Embryonic facial prominence (tissue), 1 donor: Measurements from ENCODE around the gene ZNF513.
A peak's percentile ranks its signal among the peaks of the same experiment; 100 is the strongest.

Experiments used
- DNase-seq: peaks from one replicate; pipeline ENCODE4 v3.0.0-alpha.2; 2016; ENCODE audit errors: extremely low spot score

ZNF513 gene

GRCh38 chr2:27390822-27391679 is 10.5 kb upstream of the ZNF513 start:
- no peak for DNase-seq

GRCh38 chr2:27381577-27382181 is 1.1 kb upstream of the ZNF513 start:
- DNase-seq, result no peak

DNA sequence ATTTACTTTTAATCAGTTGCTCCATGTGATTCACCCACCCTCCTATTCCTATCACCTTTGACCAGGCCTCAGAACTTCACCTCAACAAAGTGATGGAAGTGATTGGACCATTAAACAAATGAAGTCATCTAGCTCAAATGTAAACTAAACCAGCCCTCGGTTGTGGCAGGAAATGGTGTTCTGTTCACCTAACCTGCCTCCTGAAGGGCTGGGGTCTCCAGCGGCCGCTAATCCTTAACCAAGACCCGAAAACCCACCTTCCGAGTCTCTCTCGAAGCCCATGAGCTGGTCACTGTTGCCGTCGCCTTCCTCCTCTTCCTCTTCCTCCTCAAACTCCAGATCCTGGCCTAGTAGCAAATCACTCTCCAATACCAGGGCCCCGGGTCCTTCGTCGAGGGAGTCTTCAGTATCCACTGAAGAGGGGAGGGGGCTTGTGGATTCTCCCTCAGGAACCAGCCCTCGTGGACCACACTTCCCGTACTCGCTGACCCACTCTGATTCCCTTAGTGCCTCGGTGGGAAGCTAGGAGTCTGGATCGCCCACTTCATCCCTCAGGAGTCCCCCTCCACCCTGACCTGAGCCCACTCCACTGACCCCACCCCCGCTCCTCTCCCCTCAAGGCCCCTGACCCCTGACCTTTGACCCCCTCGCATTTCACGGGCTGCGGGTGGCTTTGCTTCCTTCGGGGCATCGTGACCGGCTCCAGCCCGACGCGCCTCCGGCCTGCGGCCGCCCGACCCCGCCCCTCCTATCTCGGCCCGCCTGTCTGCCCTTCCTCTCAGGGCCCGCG is 503 bp downstream of the ZNF513 start:
- no peak for DNase-seq

DNA sequence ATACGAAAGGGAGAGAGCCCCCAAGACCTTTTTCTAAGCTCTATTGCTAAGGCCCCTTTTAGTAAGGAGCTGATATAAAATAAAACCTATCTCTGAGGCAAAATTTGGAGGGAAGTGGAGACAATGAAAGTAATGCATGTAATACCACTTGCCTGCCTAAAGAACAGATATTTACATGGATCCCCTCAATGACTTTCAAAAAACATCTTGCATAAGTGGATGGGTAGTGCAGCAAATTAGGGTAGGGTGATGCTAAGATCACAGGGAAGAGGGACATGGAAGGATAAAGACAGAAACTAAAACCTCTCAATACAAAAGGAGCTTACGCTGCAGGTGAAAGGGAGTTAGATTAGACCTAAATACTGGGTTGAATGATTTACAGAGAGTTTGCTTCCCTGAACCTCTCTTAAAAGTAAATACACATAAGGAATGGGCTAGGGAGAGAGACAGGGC is 1.1 kb downstream of the ZNF513 start:
- DNase-seq, result no peak

DNA sequence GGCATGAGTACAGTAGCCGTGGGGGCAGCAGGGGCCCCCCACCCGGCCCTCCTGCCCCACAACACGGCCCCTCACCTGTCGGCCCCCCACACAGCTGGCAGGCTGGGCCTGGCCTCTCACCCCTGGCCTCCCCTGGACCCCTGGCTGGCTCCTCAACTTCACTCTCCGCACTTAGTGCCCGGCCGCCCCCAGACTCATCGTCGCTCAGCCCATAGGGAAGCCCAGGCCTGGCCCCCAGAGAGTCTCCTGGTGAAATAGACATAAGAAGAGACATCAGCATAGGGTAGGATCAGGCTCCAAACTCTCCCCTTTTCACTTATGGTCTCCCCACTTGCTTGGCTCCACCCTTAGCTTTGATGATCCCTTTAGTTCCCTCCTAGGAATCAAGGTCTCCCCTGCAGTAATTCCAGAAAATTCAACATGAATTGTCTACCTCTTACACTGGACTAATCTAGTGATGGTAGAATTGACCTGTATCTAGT is 1.7 kb downstream of the ZNF513 start:
- no peak for DNase-seq

GRCh38 chr2:27378096-27378808 is 2.3 kb downstream of the ZNF513 start:
- no peak for DNase-seq

DNA sequence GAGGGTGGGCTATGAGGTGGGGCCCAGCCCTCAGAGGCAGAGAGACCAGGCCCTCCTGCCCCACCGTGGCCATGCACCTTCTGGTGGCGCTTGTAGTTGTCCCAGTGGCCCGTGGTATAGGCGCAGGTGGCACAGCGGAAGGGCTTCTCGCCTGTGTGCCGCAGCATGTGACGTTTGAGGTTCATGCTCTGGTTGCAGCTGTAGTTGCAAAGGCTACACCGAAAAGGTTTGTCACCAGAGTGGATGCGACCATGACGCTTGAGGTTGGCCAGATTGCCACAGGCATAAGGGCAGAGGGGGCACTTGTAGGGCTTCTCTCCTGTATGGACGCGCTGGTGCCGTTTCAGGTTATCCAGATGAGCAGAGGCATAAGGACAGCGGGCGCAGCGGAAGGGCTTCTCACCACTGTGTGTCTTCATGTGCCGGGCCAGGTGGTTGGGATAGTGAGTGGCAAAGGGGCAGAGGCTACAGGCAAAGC is 2.9 kb downstream of the ZNF513 start:
- DNase-seq, result no peak

GRCh38 chr2:27376866-27377617 is 3.5 kb downstream of the ZNF513 start:
- DNase-seq, result no peak

DNA sequence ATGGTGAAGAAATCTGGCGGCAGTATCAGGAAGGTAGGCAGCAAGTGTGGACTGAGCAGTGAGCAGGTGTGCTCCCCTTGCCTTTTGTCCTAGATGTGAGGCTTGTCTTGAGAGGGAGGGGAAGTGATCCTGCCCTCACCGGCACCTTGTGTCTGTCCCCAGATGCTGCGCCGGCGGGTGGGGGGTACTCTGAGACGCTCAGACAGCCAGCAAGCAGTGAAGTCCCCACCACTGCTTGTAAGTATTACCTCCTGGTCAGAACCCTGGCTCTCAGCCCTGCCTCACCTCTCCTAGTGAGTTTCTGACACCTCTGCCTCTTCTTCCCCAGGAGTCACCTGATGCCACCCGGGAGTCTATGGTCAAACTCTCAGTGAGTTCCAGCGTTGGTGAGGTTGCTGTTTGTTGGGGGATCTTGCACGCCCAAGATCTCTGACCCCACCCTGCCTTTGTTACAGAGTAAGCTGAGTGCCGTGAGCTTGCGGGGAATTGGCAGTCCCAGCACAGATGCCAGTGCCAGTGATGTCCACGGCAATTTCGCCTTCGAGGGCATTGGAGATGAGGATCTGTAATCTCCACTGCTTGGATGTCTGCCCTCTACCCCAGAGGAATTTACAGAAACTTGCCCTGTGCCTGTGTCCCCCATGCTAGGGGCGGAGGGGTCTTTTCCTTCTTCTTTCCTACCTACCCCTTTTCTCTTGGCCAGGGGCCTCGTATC is 4.2 kb downstream of the ZNF513 start:
- DNase-seq, result no peak

- no peak for DNase-seq
Measured at GRCh38 chr2:27375513-27376099, 4.9 kb downstream of the ZNF513 start.

GRCh38 chr2:27373567-27373966 is 7.0 kb downstream of the ZNF513 start:
- DNase-seq, result no peak

DNA sequence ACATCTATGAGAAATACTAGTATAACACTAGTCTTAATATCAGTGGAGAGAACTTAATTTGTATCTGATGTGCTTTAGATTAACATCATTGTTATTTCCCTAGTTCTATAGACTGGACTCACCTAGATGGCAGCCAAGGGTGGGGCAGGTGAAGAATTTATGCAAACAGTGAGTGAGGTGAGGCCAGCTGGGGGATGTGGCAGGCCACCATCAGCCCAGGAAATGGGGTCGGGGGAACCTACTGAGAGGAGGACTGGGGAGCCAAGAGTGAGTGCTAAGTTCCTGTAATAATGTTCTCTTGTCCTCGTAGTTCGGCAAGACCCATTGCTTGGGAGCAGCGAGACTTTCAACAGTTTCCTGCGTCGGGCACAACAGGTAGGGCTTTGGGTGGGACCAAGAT is 7.6 kb downstream of the ZNF513 start:
- DNase-seq, result no peak

- no peak for DNase-seq
Measured at GRCh38 chr2:27370816-27371620, 9.5 kb downstream of the ZNF513 start.

- peak; percentile 99 for DNase-seq
Measured at GRCh38 chr2:27370026-27370815, 10.3 kb downstream of the ZNF513 start, which contains the start of the genes EIF2B4 and SNX17. TSS of gene EIF2B4 (minus strand) at chr2:27370338. CDS start at chr2:27370314, 24 bp downstream. TSS of gene SNX17 (plus strand) at chr2:27370616. CDS start at chr2:27370744, 128 bp downstream.

- DNase-seq, result no peak
Measured at GRCh38 chr2:27369471-27370025, 11.0 kb downstream of the ZNF513 start.

- no peak for DNase-seq
Measured at GRCh38 chr2:27363933-27364332, 16.6 kb downstream of the ZNF513 start.

GRCh38 chr2:27362678-27363420 is 17.7 kb downstream of the ZNF513 start:
- DNase-seq, result no peak
